HG03520 (cell line): ENCODE data around the gene FEM1B.

ENCODE experiments used
- ATAC-seq: cut with Tn5 transposase; IDR thresholded peaks from one replicate; pipeline ENCODE4 v1.9.1; 2021; ENCODE audit warnings: mild to moderate bottlenecking, moderate library complexity; ENCODE audit not compliant: unreplicated experiment

The FEM1B gene

DNA sequence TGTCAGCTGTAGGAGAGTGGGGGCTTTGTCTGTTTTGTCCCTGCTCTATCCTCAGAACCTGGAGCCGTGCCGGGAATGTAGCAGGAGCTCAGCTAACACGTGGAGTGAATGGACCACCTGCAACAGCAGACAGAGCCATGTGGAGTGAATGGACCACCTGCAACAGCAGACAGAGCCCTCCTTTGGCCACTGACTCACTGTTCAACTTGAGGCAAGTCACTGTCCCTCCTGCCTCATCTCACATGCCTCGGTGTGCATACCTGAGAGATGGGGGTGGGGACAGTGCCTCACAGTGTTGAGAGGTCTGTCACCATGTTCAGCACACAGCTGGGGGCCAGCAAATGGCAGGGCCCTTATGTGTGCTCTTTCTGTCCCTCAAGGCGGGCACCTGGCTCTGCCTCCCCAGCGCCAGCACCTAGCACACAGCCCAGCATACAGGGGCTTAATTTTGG lies 27.9 kb downstream of the FEM1B start:
- no peak for ATAC-seq

DNA sequence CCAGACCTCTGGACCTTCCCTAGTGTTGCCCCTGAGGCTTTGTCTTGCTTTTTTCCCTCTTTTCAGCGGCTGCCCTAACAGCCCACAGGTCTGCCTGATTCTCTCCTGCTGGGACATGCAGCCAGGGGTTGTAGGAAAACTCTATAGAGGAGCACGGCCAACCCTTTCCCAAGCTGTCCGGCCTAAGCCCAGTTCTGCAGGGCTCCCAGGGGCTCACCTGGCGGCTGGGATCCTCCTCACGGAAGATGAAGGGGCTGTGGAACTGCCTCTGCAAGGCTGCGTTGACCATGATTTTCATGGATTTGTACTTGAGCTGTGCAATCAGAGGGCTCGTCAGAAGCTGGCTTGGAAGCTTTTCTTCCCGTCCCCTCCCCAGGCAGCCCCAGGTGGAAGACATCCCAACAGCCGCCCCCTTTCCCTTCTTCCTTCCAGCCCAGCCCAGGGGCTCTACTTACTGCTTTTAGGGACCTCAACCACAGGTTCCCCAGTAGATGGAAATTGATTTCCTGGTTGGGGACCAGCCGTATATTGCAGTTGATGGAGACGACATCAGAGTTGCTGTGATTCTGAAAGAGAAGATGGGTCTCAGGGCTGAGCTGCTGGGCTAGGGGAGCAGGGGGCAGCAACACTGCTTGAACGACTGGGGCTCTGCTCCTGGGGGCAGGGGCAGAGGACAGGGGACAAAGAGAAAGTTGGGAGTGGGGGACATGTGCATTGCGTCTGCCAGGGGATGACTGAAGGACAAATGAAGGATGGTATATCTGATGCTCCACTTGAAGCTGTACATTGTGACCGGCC lies 29.8 kb downstream of the FEM1B start:
- ATAC-seq = no peak

DNA sequence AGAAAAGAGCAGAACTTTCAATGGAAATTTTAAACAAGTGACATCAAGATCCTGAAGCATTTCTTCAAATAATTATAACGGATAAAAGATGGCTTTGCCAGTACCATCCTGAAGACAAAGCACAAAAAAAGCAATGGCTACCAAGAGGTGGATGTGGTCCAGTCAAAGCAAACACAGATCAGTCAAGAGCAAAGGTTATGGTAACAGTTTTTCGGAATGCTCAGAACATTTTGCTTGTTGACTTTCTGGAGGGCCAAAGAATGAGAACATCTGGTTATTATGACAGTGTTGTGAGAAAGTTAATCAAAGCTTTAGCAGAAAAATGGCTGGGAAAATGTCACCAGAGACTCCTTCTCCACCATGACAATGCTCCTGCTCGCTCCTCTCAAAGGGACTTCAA lies 31.5 kb downstream of the FEM1B start:
- no peak for ATAC-seq

DNA sequence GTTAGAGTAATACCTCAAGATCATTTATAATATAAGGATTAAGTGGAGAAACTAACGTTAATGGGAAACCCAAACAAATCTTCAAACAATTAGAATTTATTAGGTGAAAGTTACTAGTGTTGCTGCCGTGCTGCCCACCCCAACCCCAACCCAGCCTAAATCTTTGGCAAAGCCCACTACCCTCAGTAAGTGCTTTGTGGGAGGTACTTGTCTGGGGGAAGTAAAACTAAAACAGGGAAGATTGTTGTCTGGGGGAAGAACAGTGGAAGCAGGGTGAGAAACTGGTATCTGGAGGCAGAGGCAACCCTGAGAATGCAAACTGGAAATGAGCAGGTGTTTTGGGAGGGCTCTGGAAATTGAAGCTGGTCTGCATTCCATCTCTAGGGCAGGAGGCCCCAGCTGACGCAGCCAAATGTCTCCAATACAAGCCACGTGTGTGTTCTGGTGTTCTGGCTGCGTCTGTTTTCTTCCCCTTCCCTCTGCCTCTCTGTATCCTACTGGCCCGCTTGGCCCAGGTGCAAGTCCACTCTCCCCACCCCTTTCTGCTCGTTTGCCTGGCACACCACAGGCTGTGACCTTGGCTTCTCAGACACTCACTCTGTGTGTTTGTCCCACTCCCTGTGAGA lies 32.7 kb downstream of the FEM1B start:
- no peak for ATAC-seq

DNA sequence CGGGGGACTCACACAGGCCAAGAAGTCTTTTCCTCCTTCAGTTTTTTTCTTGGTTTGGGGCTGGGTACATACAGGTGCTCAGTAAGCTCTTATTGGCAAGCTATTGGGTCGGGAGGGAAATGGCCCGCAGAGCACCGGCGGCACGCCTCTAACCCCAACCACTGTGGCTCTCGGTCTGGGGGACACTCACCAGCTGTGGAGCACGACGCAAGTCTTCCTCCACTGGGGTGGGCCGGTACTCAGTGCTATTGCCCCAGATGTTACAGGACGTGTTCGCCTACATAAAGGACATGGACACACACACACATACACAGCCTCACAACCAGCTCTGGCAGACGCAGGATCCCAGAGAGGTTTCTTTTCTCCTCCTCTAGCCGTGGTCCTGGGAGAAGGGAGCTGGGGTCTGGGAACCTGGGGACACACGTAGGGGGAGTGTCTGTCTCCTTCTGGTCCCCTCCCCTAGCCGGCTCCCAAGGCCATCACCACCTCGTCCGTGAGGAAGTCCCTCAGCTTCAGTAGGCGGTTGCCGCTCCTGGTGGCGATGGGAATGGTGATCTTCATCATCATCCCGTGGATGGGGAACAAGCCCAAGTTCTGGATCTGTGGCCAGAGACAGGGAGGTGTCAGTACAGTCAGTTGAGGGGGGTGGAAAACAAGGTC lies 33.4 kb downstream of the FEM1B start:
- ATAC-seq = no peak

DNA sequence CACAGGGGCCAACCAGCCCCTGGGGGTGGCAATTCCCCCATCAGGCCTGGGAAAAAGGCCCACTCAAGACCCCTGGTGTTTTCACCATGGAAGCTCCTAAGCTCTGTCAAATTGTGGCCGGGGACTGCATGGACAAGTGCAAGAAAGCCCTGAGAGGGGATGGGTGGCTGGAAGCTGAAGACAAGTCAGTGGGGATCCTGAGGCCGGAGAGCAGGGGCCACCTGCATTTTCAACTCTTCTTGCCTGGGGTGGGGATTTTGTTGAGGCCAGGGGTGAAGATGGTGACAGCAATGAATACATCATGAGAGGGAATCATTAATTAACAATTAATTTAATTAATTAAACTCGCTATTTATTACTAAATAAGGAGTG lies 33.9 kb downstream of the FEM1B start:
- ATAC-seq = no peak

- ATAC-seq = no peak
Observed at GRCh38 chr15:68311859-68312557, 34.5 kb downstream of the FEM1B start.

DNA sequence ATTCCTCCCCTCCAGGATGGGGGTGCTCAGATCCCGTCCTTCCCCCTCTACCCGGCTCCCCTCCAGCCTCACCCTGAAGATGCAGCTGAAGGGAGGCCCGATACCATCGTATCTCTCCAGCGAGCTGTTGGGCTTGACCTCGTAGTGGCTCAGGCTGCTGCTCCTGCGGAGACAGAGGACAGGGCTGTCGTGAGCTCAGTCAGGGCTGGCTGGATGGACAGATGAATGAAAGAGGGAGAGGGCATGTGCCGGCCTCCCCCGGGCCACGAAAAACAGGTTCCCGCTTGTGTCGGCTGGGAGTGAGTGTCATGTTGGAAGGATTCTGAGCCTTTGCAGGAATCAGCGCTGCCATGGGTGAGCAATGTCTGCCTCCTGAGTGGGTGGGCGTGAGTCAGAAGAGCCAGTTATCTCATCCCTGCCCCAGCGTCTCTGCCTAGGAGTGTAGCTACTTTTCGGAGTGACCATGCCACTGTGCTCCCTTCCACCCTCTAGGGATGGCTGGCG lies 35.2 kb downstream of the FEM1B start:
- ATAC-seq = no peak

GRCh38 chr15:68313501-68314410 lies 36.2 kb downstream of the FEM1B start:
- no peak for ATAC-seq

DNA sequence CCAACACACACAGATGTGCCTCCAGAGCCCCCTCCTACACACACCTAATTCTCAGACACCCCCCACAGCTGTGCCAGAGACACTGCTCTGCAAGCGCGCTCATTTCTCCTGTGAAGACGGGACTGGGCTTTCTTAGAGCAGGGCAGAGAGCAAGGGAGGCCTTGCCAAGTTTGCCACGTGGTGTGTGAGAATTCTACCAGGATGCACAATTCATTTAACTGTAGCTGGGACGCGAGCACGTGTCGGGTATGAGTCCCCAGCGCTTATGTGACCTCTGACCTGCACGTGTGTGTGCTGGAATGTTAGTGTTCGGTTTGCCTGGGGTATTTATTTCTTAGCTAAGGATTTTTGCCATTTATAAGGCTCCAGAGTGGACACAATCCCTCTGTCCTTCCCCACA lies 37.0 kb downstream of the FEM1B start:
- no peak for ATAC-seq

GRCh38 chr15:68315035-68315434 lies 37.5 kb downstream of the FEM1B start:
- ATAC-seq = no peak

DNA sequence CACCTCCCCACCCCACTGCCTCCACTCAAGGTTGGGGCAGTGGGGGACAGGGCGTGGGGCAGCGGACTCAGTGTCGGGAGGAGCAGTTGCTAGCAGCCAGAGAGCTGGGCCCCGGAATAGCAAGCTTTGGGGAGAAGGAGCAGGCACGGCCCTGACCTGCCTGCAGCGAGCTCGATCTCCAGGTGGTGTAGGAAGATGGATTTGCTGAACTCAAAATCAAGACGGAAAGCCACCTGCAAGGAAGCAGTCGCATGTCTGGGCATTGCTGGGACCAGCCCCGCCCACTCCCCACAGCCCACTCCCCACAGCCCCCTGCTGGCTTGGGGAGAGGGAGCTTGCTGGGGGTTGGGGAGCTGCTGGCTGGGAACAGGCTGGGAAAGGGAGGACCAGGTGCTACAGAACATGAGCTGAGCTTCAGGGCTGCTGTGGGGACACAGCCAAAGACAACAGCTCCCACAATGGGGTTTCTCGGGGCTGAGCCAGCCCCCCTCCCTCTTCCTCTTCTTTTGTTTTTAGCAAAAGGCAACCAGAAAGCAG lies 38.0 kb downstream of the FEM1B start:
- no peak for ATAC-seq

GRCh38 chr15:68316061-68316804 lies 38.7 kb downstream of the FEM1B start:
- no peak for ATAC-seq

DNA sequence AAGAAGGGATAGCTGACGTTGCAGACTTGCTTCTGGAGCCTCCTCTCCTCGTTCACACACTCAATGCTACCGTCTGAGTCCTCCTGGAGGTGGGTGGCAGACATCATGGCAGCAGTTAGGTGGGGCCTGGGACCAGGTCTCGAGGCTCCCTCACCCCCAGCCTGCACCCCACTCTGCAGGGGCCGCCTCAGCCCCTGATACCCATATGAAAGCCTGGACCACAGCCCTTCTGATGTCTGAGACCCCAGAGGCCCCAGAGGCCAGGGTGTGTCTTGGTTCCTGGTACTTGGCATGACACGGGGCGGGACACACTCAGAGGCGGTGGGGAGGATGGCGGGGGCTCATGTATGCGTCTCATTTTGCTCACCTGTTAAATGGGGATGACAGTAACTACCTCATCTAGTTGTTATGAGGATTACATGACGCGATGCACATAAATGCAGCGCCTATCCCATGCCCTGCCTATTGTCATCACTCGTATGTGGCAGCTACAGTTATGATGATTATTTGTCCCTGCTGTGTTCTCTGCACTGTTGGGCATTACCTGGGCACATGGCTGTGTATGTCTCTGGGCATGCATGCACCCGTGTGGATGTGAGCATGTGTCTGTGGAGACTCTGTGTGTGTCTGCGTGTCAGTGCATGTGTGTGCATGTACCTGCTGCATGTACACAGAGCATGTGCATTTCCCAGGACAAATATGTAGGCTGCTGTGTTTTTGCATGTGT lies 39.9 kb downstream of the FEM1B start:
- ATAC-seq = no peak

DNA sequence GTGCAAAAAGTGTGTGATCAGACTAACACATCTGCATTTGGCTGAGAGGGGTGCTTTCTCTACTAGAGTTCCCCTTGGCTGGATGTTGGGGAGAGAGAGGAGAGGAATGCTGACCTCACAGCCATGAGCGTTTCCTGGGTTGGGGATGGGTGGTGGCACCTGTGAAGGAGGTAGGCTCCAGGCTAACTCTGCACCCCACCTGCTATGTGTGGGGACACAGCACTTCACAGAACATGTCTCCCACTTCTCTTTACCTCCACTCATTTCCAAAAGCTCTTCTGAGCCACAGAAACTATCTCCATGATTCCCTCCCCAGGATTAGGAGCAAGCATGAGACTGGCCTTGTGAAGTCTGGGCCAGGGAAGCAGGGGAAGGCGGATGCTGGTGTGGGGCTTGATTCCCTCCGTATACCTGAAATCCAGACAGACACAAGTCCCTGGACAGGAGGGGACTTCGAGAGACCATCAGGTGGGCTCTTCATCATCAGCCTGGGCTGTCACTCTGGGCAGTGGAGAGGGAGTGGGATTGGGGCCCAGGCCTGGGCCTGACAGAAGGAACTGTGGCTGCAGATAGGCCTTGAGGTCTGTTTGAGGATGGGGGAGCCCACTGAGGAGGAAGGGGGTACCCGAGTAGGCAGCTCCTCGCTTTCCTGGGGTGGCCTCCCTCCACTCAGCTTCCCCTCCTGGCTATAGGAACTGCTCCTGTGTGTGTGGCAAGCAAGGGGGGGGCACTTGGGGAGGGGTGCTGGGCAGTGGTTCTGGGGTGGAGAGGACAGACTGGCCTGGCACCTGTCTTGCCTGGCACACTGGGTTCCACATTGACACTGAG lies 40.7 kb downstream of the FEM1B start:
- ATAC-seq = no peak

DNA sequence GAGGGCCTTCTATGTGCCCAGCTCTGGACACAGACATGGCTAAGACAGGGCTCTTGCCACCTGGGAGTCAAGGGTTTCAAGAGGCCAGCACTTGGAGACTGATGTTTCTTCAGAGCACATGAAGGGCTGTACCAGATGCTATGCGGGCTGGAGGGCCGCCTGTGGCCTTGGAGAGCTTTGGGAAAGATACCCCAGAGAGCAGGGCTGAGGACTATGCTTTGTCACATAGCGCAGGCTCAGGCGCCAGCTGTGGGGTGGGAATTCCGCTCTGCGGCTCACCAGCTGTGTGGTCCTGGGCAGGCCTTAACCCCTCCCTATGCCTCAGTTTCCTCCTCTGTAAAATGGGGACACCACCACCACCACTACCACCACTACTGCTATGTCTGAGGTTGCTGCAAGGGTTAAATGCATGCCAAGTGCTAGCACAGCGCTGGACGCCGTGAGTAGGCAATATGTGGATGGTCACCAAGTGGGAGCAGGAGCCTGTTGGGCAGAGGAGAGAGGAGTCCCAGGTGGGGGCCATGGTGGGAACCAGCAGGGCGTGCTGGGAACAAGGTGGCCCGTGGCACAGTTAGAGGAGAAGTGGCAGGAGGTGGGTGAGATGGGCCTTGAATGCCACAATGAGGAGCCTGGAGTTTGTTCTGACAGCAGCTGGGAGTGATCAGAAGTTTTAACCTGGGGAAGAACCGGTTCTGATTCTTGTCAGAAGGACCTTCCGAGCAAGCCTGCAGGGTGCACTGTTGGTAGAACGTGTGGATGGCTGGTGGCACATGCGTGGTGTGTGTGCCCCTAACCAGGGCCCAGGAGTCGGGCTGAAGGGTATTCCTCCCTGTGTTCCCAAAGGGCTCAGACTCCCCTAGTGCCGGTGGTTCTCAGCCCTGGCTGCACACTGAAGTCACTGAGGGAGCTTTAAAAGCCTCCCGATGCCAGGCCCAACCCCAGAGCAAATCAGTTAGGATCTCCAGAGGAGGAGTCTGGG lies 41.7 kb downstream of the FEM1B start:
- ATAC-seq = no peak

- ATAC-seq = no peak
Observed at GRCh38 chr15:68319997-68320396, 42.5 kb downstream of the FEM1B start.
